Activated CD4-positive, alpha-beta T cell treated with anti-CD3 and anti-CD28 coated beads, Interleukin-10, Interleukin-2, amounts not matched to agents 100 ng/mL and 50 ng/mL, durations not matched to agents 16 hours and 8 hours (primary cell): Measurements from ENCODE around the gene PRADC1.
"Not testable (repeated sequence)": the region's sequence is repeated elsewhere in the genome, so short reads cannot be mapped to it uniquely, and the experiment has no call there.

Experiments used
- DNase-seq: peaks from one replicate; pipeline ENCODE4 v3.0.0-alpha.2; 2020

The PRADC1 gene

DNA sequence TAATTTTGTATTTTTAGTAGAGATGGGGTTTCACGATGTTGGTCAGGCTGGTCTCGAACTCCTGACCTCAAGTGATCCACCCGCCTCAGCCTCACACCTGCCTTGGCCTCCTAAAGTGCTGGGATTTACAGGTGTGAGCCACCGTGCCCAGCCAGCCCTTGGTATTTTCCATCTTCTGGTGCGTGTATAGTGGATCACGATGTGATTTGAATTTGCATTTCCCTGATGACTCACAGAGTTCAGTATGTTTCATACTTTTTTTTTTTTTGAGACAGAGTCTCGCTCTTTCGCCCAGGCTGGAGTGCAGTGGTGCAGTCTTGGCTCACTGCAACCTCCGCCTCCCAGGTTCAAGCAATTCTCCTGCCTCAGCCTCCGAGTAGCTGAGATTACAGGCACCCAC is 32.8 kb downstream of the PRADC1 start:
- not testable (repeated sequence) for DNase-seq

DNA sequence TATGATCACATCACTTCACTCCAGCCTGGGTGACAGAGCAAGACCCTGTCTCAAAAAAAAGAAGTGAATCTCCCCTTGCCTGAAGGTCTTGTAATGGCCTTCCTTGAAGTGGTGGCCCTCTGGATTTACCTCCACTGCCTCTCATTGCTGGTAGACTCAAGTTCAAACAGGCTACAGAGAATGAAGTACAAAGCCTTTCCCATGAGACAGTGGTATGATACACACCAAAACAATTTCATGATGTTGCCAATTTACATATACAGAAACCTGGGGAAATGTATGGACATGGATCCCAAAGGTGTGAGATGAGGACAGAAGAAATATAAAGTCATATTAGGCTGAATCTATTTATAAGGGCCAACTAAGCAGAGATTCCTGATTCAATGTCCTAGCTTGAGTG is 35.5 kb downstream of the PRADC1 start:
- no peak for DNase-seq

GRCh38 chr2:73187549-73187948 is 45.5 kb downstream of the PRADC1 start:
- no peak for DNase-seq

DNA sequence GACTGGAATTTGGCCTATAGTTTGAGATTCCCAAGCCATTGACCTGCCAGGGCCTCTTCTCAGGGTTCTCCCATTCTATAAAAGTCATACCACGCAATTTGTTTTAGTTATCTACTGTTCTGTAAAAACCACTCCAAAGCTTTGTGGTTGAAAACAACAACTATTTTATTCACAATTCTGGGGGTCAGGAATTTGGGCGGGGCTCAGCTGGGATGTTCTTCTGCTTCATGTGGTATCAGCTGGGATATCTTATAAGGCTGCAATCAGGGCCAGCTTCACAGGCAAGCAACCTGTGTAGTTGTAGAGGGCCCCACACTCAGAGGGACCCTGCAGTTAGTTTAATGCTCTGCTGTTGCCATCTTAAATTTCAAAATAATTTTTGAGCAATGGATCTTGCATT is 47.1 kb downstream of the PRADC1 start:
- DNase-seq: no peak
